HG03159 (cell line): Measurements from ENCODE around the gene SIK3.

ENCODE experiments used
- ATAC-seq: cut with Tn5 transposase; IDR thresholded peaks from one replicate; pipeline ENCODE4 v1.9.1; 2021; ENCODE audit warnings: mild to moderate bottlenecking, moderate library complexity; ENCODE audit not compliant: unreplicated experiment

Gene SIK3

GRCh38 chr11:116903090-116903489 is 195.1 kb downstream of the SIK3 start:
- ATAC-seq = no peak

GRCh38 chr11:116901964-116902688 is 196.1 kb downstream of the SIK3 start:
- no peak for ATAC-seq

DNA sequence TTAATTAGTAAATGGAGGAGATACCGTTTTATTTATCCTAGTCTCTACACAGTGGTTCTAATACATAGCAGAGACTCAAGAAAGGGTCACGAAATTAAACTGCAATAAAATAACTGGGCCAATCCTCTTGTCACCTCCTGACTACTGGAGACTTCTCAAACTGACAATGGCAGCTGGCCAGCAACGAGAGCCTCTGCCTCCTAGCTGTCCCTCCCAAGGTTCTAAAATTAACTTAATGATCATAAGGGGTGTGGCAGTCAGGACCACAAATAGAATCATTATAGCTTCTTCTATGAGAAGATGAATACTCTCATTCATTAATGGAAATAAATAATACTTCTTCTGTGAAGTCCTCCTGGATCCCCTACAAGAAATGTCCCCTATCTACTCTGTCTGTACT is 197.0 kb downstream of the SIK3 start:
- ATAC-seq = no peak

DNA sequence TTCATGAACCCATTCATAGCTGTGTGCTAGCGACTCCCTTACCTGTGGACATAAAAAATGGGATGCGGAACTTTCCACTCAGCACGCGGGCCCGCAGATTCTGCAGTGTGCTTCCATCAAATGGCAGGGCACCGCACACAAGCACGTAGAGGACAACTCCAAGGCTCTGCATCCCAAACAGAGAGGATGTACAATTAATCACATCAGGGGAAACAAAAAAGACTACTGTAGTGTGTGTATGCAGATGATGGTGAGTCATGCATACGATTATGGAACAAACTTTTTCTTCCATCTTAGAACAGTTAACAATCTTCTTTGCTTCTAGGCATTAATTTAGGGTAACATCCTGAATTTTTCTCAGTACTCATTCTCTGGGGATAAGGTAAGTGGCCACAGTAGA is 202.0 kb downstream of the SIK3 start:
- ATAC-seq = no peak

- no peak for ATAC-seq
These were observed 203.0 kb downstream of the SIK3 start for GRCh38 chr11:116895048-116895757.

- no peak for ATAC-seq
These were observed 204.3 kb downstream of the SIK3 start for GRCh38 chr11:116893906-116894305.

DNA sequence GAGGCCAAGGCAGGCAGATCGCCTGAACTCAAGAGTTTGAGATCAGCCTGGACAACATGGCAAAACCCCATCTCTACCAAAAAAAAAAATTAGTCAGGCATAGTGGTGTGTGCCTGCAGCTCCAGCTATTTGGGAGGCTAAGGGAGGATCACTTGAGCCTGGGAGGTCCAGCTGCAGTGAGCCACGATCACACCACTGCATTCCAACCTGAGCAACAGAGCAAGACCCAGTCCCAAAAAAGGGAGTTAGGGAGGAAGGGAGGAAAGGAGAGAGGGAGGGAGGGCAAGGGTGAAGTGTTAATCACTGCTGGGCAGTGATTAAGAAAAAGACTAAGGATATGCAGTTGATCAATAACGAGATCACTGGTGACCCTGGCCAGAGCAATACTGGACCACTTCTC is 204.8 kb downstream of the SIK3 start:
- ATAC-seq = no peak

DNA sequence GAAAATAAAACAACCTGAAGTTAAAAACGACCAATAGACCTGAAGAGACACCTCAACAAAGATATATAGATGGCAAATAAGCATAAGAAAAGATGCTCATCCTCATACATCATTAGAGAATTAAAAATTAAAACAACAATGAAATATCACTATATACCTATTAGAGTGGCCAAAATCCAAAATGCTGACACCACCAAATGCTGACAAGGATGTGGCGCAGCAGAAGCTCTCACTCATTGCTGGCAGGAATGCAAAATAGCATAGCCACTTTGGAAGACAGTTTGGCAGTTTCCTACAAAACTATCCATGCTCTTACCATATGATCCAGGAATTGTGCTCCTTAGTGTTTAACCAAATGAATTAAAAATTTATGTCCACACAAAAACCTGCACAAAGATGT is 205.9 kb downstream of the SIK3 start:
- no peak for ATAC-seq

DNA sequence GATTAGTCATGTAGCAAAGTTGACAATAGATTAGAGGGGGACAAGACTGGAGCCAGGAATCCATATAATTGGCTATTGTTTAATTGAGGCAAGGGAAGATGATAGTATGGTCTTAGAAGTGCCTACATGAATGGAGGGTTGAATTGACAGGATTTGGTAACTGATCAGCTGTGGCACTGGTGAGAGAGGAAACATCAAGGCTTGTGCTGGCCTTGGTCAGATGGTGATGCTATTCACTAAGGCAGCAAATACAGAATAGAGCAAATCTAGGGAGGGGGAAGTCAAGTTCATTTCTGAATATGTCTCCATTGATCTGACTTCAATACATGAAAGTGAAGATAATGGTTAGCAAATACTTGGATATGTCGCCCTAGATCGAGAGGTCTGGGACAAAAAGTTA is 206.5 kb downstream of the SIK3 start:
- ATAC-seq = no peak

DNA sequence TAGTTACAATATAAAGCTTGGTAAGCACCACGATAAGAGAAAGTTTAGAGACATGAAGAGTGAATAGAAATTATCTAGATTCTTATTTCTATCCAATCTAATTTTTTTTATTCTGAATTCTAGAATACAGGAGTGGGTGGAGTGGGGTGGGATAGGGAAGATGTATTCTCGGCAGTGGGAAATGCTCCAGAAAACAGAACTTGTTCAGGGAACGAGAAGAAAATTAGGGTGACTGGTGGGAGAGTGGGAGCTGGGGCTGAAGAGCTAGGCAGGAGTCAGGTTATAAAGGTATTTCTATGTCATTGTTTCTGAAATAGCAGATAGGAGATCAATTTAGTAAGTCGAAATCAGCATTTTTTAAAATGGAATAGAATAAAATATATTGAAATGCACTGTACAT is 207.6 kb downstream of the SIK3 start:
- ATAC-seq = no peak

DNA sequence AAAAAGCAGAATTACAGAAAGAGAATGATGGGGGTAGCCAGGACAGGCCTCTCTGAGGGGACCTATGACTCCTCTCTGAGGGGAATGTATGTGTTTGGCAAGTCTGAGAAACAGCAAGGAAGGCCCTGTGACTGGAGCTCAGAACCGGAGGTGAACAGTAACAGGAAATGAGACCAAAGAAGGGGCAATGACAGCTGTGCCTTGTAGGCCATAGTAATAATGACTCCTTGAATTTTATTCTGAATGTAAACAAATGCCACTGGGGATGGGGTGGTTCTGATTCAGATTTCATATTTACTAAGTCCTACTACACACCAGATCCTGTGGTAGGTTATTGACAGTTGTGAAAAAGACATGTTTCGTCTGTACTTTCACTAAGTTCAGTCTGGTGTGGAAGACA is 208.0 kb downstream of the SIK3 start:
- peak; percentile 81 for ATAC-seq

DNA sequence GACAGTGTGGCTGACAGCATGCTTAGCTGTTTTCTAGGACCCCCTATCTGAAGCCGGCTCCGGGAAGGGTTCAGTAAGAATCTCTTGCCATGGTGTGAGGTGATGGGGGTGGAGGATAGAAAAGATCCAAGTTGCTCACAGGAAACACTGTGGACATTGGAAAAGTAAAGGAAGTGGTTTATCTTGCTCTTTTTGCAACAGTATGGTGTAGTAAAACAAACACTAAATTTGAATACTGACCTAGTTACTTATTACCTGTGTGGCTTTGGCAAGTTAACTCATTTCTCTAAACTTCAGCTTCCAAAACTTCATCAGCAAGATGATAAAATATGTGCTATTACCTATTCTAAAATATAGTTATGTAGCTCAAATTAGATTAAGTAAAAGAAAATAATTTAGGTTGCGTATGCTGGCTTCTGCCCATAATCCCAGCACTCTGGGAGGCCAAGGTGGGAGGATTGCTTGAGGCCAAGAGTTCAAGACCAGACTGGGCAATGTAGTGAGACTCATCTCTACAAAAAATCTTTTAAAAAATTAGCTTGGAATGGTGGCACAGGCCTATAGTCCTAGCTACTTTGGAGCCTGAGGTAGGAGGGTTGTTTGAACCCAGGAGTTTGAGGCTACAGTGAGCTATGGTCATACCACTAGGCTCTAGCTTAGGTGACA is 209.2 kb downstream of the SIK3 start:
- no peak for ATAC-seq

- no peak for ATAC-seq
These were observed 210.2 kb downstream of the SIK3 start for GRCh38 chr11:116888024-116888423.

DNA sequence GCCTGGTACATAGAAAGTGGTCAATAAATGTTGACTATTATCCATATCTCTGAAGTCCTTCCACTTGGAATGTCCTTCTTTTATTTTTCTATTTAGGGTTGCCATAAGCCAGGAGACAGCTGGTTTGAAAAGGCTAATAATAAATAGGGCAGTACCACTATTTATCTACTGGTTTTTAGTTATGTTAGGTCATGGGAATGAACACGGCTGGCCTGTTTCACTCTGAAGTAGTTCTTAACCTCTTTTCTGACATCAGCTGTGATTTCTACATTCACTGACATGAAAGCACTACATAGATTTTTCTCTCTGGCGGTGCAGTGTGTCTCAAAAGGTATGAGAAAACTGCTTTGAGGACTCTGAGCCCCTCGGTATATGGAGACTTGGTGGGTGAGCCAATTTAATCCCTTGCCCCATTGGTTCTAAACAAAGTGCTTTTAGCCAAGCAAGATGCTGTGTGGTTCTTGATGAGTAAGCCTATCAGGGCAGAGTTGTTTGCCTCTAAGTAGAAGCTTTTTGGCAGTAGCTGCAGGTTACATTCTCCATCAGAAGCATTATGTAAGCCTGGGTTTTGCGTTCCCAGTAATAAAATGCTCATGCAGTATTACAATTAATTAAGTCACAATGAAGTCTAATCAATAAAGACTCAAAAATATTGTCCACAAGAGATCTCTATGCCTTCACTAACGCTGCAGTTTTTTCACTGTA is 212.1 kb downstream of the SIK3 start:
- no peak for ATAC-seq

DNA sequence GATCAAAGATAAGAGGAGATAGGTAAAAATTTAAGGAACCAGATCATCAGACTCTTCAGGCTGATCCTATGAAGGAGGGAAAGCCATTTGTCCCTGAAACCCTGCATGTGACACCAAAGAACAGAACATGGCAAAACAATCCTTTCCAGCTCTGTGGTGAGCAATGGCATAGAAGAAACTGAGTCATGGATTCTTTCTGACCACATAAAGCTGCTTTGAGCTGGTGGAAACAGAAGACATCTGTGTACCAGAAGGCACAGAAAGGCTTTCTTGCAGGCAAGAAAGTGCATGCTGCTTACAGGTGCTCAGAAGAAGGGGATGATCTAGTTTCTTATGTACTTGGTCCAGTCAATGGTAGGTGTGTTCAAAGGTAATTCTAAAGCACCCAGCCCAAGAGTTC is 215.8 kb downstream of the SIK3 start:
- no peak for ATAC-seq

DNA sequence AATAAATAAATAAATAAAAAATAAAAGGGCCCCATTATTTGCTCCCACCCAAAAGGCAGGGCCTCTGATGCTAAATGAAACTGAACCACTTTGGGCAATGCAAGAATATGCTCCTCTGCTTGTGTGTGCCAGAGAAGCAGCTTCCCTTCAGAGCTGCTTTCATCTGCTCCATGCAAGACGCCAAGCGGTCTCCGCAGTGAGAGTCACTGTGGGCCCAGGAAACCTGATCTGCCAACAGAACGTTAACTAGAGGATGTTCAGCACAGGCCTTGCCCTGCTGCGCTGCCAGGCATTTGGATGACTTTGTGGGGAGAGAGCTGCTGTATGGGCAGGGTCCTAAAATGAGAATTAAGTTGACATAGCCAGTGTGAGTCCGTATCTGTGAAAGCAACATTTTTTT is 217.1 kb downstream of the SIK3 start:
- ATAC-seq = no peak

GRCh38 chr11:116879800-116880625 is 218.2 kb downstream of the SIK3 start:
- ATAC-seq = no peak

GRCh38 chr11:116876656-116877055 is 221.6 kb downstream of the SIK3 start:
- no peak for ATAC-seq

- no peak for ATAC-seq
These were observed 223.0 kb downstream of the SIK3 start for GRCh38 chr11:116875194-116875593.

- ATAC-seq = no peak
These were observed 224.0 kb downstream of the SIK3 start for GRCh38 chr11:116874251-116874650.

DNA sequence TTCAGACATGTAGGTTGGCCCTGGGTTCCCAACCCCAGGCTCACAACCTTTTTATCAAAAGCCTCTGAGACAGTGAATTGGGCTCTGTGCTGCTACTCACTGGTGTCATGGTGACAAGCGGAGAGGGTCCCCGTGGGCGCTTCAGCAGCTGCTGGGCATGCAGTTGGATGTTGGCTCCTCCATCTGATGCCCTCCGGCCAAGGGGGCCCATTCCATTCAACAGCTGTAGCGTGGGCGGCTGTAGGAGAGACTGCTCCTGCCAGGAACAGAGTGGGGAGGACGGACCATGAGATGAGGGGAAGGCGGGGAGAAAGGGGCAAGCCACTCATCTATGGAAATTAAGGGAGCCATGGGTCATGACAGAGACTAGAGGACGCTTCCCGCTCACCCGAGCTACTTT is 224.8 kb downstream of the SIK3 start:
- no peak for ATAC-seq
